Activated naive CD4-positive, alpha-beta T cell treated with anti-CD3 and anti-CD28 coated beads for 36 hours (primary cell): ENCODE results near the gene NOTCH1. TPM values are rescaled to one million over a fixed set of nuclear protein-coding genes. Genes with fewer than 3 reads are reported as not detected.
A peak's percentile ranks its signal among the peaks of the same experiment; 100 is the strongest.

Experiments used
- CTCF ChIA-PET: fragments of 350-600 bp; sonication (Branson Sonifier 250); formaldehyde crosslinking; loops from one replicate; lab custom pipeline; 2021; ENCODE audit warnings: antibody characterized with exemption; lab: Charles Lee
- DNase-seq: peaks from one replicate; pipeline ENCODE4 v3.0.0-alpha.2; 2020
- H3K27ac Mint-ChIP-seq: one replicate; pipeline ENCODE4 v1.8.0; 2021; ENCODE audit warnings: mild to moderate bottlenecking, mixed read lengths
- H3K27me3 Mint-ChIP-seq: one replicate; pipeline ENCODE4 v1.8.0; 2021; ENCODE audit warnings: low read depth, mixed read lengths
- H3K36me3 Mint-ChIP-seq: one replicate; pipeline ENCODE4 v1.8.0; 2021; ENCODE audit warnings: low read depth, mixed read lengths
- H3K4me1 Mint-ChIP-seq: one replicate; pipeline ENCODE4 v1.8.0; 2021; ENCODE audit warnings: low read depth, mixed read lengths
- H3K4me3 Mint-ChIP-seq: one replicate; pipeline ENCODE4 v1.8.0; 2021; ENCODE audit warnings: mild to moderate bottlenecking, moderate library complexity, mixed read lengths
- H3K9me3 Mint-ChIP-seq: one replicate; pipeline ENCODE4 v1.8.0; 2021; ENCODE audit warnings: mixed read lengths
- intact Hi-C: fragments of 100-400 bp; cut with micrococcal nuclease; formaldehyde crosslinking; loops from one replicate; pipeline ENCODE4 v1.15.1; 2023
- total RNA-seq, 2 experiments: library from RNA; stranded (reverse); gene quantifications; one replicate each; pipeline ENCODE4 v1.2.3, GENCODE V29; 2021

NOTCH1 gene
- total RNA-seq, 2 experiments from 2014 or later = 71.4 to 80.2 TPM

DNA sequence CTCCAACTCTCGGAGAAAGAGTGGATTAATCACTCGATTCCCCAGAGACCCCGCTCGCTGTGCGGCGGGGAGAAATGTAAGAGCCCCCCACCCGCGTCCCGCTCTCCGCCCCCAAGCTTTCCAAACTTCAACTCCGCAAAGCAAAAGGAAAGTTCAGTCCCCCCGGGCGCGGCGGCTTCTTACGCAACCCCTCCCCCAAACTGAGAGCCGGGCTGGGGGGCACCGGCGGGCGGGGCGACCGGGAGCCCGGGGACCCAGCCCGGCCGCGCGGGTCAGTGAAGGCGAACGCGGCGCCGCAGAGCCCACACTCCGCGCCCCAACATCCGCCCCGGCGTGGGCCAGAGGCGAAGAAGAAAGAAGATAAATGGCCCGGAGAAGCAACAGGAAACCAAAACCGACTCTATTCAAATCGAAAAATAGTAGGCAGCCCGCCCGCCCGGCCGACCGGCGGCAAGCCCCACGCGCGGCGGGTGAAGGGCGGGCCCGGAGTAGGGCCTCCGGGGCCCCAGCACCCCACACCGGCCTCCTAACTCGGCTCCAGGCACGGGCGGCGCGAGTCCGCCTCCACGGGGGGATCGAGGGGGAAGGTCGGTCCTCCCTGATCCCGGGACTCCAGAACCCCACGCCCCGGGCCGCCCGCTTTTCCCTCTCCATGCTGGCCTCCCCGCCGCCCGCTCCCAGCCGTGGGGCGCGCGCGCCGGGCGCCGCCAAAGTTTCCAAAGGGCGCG is 720 bp downstream of the NOTCH1 start:
- H3K27ac Mint-ChIP-seq = peak overlapping the region; percentile 95
- H3K9me3 Mint-ChIP-seq = no peaks in the 10 kb centered on the region
- peak overlapping the region; percentile 94 for H3K4me3 Mint-ChIP-seq
- no peaks in the 10 kb centered on the region for H3K27me3 Mint-ChIP-seq
- intact Hi-C loops = loop anchor here (1.0 to 2.0 kb wide), 3 partner anchors 12 to 182 kb away; partner anchors contain the start of gene DNLZ
- DNase-seq = peak; percentile 79
- CTCF ChIA-PET = no interaction called here
- peaks cover 25% of the 10 kb centered on the region for H3K36me3 Mint-ChIP-seq
- peaks cover 44% of the 10 kb centered on the region for H3K4me1 Mint-ChIP-seq

DNA sequence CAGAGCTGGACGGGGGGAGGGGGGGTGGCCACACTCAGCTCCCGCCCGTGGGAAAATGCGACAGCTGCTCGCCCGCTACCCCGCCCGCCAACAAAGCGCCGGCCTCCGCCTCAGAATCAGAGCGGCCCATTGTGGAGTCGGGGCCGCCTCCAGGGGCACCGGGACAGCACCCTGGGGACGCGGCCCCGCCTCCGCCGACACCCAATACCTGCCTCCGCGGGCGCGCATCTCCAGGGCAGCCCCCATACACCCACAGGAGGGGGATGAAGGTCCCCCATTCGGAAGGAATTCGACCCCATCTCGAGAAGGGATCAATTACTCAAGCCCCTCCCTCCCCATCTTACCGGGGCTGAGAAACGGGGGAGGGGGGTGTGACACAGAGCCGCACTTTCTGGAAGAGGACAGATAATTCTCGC is 1.3 kb downstream of the NOTCH1 start:
- intact Hi-C loops = loop anchor here (1.0 to 2.0 kb wide), 2 partner anchors 157 to 182 kb away; partner anchors contain the start of gene DNLZ
- DNase-seq = peak; percentile 82
- H3K4me1 Mint-ChIP-seq = peaks cover 46% of the 10 kb centered on the region
- CTCF ChIA-PET = no interaction called here
- no peaks in the 10 kb centered on the region for H3K9me3 Mint-ChIP-seq
- peak overlapping the region; percentile 95 for H3K27ac Mint-ChIP-seq
- H3K36me3 Mint-ChIP-seq = peaks cover 26% of the 10 kb centered on the region
- H3K27me3 Mint-ChIP-seq = no peaks in the 10 kb centered on the region
- H3K4me3 Mint-ChIP-seq = peak overlapping the region; percentile 94

DNA sequence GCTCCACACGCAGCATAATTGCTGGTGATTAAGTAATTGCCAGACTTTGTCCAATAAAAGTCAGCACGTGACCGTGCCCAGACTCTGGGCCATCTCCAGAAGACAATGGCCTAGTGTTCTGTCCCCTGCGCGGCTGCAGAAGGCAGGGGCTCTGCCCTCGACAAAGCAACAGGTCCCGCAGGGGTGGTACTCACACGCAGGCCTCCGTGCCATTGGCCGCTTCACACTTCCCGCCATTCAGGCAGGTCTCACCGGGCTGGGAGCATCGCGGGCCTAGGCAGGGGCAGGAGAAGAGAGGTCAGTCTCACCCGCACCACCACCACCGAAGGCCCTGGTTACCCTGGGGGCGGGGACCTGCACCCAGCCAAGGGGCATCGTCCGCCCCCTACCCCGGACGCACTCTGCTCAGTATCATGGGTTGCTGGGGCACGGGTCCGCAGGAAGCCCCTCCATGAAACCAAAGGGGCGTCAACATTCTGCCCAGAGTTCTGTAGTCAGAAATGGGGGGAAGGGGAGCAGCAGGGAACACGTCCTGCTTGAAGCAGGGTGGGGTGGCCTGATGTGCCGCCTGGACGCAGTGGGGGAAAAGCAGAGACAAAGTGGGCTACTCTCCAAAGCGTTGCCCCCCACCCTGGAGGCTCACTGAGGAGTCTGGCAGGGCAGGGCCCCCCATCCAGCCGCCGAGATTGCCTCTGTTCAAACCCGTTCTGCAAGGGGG is 1.9 kb downstream of the NOTCH1 start:
- Mint-ChIP-seq H3K4me3 (peak overlapping the region; percentile 94), H3K27ac (peak overlapping the region; percentile 95), H3K4me1 (peaks cover 51% of the 10 kb centered on the region), H3K36me3 (peaks cover 26% of the 10 kb centered on the region), H3K9me3 (no peaks in the 10 kb centered on the region), H3K27me3 (no peaks in the 10 kb centered on the region)
- intact Hi-C loops = loop anchor here (1.0 to 2.0 kb wide), 2 partner anchors 157 to 181 kb away; partner anchors contain the start of gene DNLZ
- CTCF ChIA-PET = no interaction called here
- no peak for DNase-seq

DNA sequence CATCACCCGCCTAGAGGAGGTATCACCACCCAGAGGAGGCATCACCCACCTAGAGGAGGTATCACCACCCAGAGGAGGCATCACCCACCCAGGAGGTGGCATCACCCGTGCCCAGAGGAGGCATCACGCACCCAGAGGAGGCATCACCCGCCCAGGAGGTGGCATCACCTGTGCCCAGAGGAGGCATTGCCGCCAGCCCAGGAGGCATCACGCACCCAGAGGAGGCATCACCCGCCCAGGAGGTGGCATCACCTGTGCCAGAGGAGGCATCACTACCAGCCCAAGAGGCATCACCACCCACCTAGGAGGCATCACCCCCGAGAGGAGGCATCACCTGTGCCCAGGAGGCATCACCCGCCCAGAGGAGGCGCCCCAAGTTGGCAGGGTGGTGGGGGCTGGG is 2.6 kb downstream of the NOTCH1 start:
- Mint-ChIP-seq H3K9me3 (no peaks in the 10 kb centered on the region), H3K4me1 (peaks cover 58% of the 10 kb centered on the region), H3K27me3 (no peaks in the 10 kb centered on the region), H3K4me3 (peak overlapping the region; percentile 94), H3K36me3 (peaks cover 29% of the 10 kb centered on the region), H3K27ac (no peak overlapping the region)
- CTCF ChIA-PET = no interaction called here
- DNase-seq = no peak
- intact Hi-C loops = no loop called here

DNA sequence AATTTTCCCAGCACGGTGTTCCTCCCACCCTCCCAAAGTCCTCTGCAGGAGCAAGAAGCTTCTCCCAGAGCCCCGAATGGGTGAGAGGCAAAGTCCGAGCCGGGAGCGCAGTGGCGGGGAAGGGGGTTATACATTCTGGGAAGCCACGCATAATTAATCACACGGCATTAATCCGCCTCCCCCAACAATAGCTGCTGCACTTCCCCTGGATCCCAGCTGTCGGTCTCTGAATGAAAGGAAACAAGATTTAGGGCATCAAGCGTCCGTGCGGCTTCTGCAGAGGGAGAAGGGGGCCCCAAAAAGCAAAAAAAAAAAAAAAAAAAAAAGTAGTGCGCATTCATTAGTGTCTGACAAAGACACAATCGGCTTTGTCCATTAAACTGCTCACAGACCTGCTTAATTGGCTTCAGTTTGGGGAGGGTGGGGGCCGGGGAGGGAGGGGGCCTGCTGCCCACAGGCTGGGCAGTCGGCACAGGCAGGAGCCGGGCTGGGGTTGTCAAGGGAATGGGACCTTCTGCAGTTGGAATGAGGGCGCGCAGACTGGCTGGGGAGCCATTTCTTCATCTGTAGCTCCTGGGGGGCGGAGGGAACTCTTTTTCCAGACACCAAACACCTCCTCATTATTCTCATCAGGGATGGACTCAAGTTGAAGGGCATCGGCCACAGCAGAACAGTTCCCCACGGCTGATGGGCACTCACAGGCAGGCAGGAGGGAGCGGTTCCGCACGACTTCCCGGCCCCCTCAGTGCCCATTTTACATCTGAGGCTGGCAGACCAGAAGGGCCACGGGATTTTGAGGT is 3.4 kb downstream of the NOTCH1 start:
- peaks cover 29% of the 10 kb centered on the region for H3K36me3 Mint-ChIP-seq
- no peaks in the 10 kb centered on the region for H3K9me3 Mint-ChIP-seq
- peak overlapping the region; percentile 94 for H3K4me3 Mint-ChIP-seq
- H3K27me3 Mint-ChIP-seq = no peaks in the 10 kb centered on the region
- DNase-seq = no peak
- CTCF ChIA-PET = no interaction called here
- peaks cover 66% of the 10 kb centered on the region for H3K4me1 Mint-ChIP-seq
- intact Hi-C loops = no loop called here
- peak overlapping the region; percentile 30 for H3K27ac Mint-ChIP-seq

DNA sequence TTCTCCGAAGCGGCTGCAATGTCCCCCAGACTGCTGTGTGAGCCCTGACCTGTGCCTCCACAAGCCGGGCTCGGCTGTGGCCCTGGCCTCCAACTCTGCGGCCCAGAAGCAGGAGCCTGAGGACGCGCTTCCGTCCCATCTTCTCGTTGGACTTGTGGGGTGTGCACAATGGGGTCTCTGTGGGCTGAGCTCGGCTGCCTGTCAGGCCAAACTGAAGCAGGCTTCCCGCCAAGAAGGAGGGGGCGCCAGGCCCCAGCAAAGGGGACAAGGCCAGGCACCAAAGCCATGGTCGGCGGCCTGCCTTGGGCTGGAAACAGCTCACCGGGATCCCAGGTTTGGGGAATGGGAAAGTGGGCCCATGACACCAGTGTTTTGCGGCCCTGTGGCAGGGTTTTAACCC is 4.1 kb downstream of the NOTCH1 start:
- H3K27ac Mint-ChIP-seq = peak overlapping the region; percentile 74
- peak overlapping the region; percentile 18 for H3K4me3 Mint-ChIP-seq
- DNase-seq = no peak
- CTCF ChIA-PET = no interaction called here
- intact Hi-C loops = no loop called here
- peaks cover 68% of the 10 kb centered on the region for H3K4me1 Mint-ChIP-seq
- no peaks in the 10 kb centered on the region for H3K27me3 Mint-ChIP-seq
- H3K9me3 Mint-ChIP-seq = no peaks in the 10 kb centered on the region
- H3K36me3 Mint-ChIP-seq = peaks cover 34% of the 10 kb centered on the region

DNA sequence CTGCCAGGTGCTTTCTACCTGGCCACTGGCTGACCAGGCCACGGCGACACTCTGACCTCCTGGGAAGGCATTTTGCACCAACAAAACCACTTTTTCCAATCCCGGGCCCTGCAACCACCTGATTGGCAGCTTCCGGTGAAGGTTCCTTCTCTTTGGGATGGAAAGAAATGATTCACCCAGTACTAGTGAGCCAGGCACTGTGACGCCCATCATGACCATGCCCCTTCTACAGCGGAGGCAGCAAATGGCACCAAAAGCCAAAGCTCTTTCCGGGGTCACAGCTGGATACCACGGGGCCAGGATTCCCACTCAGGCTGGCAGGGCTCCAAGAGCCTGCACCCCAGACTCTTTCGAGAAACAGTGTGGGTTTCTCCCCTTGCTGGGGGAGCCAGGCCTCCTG is 4.7 kb downstream of the NOTCH1 start:
- H3K4me3 Mint-ChIP-seq = peak overlapping the region; percentile 80
- DNase-seq = no peak
- H3K36me3 Mint-ChIP-seq = peaks cover 34% of the 10 kb centered on the region
- H3K27ac Mint-ChIP-seq = peak overlapping the region; percentile 100
- no peaks in the 10 kb centered on the region for H3K27me3 Mint-ChIP-seq
- H3K9me3 Mint-ChIP-seq = no peaks in the 10 kb centered on the region
- H3K4me1 Mint-ChIP-seq = peaks cover 70% of the 10 kb centered on the region
- CTCF ChIA-PET = no interaction called here
- intact Hi-C loops = no loop called here

DNA sequence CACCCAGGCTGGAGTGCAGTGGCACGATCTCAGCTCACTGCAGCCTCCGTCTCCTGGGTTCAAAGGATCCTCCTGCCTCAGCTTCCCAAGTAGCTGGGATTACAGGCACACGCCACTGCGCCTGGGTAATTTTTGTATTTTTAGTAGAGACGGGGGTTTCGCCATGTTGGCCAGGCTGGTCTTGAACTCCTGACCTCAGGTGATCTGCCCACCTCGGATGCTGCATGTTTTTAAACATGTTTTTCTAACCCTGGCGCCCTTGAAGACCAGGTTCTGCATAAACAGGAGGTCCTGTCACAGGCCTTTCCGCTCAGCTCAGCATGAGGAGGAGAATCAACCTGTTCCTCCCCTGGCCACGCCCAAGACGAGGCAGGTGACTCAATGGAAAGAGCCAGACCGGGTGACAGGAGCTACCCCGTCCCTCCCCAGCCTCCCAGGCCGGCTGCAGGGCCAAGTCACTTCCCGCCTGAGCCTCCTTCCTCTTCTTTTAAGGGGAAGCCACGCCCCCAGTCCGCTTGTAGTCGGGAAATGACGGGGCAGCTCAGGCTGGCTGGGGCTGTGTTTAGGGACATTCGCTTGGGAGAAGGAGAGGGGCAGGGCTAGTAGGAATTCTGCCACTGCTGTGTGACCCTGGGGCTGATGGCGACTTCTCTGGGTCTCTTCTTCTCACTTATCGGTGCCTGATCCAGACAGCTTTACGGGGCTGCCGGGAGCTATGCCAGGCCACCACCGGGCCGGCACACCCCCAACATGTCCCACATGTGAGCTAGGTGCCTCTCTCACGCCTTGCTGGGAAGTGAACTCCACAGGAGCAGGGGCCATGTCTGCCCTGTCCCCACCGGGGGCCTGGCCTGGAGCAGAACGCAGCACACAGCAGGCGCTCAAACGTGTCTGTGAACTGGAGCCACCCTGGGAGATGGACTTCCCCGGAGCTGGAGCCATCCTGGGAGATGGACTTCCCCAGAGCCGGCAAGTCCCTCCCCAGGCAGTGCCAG is 6.1 kb downstream of the NOTCH1 start:
- CTCF ChIA-PET = interaction anchor here (0.6 to 2.7 kb wide), 8 partner anchors 9 to 697 kb away, joined by 3 to 11 read pairs (median 4); no protein-coding TSS in a partner anchor
- Mint-ChIP-seq H3K9me3 (no peaks in the 10 kb centered on the region), H3K27me3 (no peaks in the 10 kb centered on the region), H3K4me1 (peaks cover 70% of the 10 kb centered on the region), H3K27ac (peak overlapping the region; percentile 100), H3K4me3 (peak overlapping the region; percentile 80), H3K36me3 (peaks cover 34% of the 10 kb centered on the region)
- intact Hi-C loops = loop anchor here (1.0 to 5.0 kb wide), 8 partner anchors 8 to 632 kb away; partner anchors contain the start of genes CAMSAP1 and SEC16A
- DNase-seq = peak; percentile 99

DNA sequence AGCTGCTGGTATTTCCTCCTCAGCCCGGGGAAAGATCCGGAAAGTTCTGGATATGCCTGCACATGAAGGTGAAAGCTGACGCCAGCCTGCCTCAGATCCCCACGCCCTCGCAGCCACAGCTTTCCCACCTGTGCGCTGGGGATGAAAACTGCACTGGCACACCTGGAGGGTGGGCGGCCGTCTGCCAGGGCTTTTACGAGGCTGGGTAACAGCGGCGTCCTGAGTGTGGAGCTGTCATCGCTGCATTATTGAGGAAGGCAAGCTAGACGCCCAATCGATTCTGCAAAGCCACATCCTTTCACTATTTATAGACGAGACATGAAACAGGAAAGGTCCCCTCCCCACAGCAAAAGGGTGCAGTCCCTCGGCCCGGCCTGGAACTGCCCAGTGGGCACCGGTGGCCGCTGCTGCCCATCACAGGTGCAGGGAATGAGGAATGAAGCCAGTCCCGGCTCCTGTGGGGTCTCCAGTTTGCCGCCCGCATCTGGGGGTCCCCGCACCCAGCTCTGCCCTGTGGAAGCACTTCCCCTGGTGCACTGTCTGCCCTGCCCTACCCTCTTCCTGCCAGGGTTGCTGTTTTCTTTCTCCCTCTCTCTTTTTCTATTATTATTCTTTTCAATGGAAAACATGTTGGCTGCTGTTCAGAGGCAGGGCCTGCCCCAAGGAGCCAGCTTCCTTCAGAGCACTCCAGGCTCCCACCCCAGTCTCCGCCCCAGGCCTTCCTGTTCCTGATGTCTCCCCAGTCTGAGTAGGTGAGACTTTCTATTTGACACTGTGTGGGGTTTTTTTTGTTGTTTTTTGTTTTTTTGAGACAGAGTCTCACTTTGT is 7.0 kb downstream of the NOTCH1 start:
- intact Hi-C loops = loop anchor here (1.0 to 5.0 kb wide), 9 partner anchors 7 to 632 kb away; partner anchors contain the start of genes CAMSAP1, NOTCH1 and SEC16A
- peaks cover 75% of the 10 kb centered on the region for H3K4me1 Mint-ChIP-seq
- CTCF ChIA-PET = interaction anchor here (0.6 to 2.7 kb wide), 6 partner anchors 8 to 698 kb away, joined by 3 to 11 read pairs (median 5); no protein-coding TSS in a partner anchor

DNA sequence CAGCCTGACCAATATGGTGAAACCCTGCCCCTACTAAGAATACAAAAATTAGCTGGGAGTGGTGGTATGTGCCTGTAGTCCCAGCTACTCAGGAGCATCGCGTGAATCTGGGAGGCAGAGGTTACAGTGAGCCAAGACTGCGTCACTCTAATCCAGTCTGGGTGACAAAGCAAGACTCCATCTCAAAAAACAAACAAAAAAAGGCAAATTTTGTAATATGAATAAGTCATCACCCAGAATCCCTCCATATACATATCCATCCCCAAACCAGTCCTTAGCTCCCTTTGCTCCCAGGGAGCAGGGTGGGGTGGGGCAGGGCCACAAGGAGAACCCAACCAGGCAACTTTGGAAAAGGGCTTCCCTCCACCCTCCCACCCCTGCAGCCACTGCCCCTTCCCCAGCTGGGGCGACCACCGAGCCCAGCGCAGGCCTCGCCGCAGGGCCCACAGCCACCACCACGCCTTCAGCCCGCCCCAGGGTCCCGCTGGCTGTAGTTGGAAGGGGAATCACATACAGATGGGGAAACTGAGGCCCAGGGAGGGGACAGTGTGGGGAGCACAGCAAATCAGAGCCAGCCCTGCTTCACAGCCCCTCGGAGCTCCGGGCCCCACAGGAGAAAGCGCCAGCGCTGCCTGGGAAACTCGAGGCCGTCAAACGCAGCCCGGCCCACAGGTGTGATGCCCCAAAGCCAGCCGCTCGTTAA is 7.8 kb downstream of the NOTCH1 start:
- no peak for DNase-seq
- CTCF ChIA-PET = interaction anchor here (2.5 to 2.7 kb wide), 2 partner anchors 50 to 54 kb away, joined by 9 to 11 read pairs; no protein-coding TSS in a partner anchor
- Mint-ChIP-seq H3K4me1 (peaks cover 73% of the 10 kb centered on the region), H3K27ac (peak overlapping the region; percentile 100), H3K36me3 (peaks cover 31% of the 10 kb centered on the region), H3K4me3 (peak overlapping the region; percentile 80), H3K27me3 (no peaks in the 10 kb centered on the region), H3K9me3 (no peaks in the 10 kb centered on the region)
- intact Hi-C loops = loop anchor here (1.0 to 5.0 kb wide), 4 partner anchors 8 to 631 kb away; partner anchors contain the start of genes CAMSAP1 and NOTCH1

More for the DNA sequence above, 7.0 kb downstream of the NOTCH1 start:
- Mint-ChIP-seq H3K4me3 (peak overlapping the region; percentile 80), H3K27me3 (no peaks in the 10 kb centered on the region), H3K27ac (peak overlapping the region; percentile 100), H3K36me3 (peaks cover 39% of the 10 kb centered on the region), H3K9me3 (no peaks in the 10 kb centered on the region)
- DNase-seq = peak; percentile 93
